ENCODE measurements around the gene TECPR2.

Gene TECPR2

DNA sequence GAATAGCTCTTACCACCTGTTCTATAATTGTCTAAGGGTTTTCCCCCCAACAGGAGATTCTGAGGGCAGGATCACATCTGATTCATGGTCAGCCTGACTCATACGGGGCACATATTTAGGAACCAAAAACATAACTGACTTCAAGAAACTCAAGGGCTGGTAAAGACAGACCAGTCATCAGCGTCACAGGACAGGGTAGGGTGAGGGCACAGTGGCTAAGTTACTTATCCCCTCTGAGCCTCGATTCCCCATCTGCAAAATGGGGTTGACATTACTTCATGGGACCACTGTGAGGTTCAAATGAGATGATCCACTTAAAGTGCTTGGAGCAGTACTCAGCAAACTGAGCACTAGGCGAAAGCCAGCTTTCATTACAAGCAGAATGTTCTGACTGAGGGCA lies 657 bp upstream of the TECPR2 start:
- peak; percentile 63 for DNase-seq (ENCODE audit: low spot score)
- TF ChIP-seq, protein P1, sequence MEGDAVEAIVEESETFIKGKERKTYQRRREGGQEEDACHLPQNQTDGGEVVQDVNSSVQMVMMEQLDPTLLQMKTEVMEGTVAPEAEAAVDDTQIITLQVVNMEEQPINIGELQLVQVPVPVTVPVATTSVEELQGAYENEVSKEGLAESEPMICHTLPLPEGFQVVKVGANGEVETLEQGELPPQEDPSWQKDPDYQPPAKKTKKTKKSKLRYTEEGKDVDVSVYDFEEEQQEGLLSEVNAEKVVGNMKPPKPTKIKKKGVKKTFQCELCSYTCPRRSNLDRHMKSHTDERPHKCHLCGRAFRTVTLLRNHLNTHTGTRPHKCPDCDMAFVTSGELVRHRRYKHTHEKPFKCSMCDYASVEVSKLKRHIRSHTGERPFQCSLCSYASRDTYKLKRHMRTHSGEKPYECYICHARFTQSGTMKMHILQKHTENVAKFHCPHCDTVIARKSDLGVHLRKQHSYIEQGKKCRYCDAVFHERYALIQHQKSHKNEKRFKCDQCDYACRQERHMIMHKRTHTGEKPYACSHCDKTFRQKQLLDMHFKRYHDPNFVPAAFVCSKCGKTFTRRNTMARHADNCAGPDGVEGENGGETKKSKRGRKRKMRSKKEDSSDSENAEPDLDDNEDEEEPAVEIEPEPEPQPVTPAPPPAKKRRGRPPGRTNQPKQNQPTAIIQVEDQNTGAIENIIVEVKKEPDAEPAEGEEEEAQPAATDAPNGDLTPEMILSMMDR (IDR thresholded peaks at IDR 0.05; ENCODE audit: extremely low read depth, missing control alignments) = no peak

DNA sequence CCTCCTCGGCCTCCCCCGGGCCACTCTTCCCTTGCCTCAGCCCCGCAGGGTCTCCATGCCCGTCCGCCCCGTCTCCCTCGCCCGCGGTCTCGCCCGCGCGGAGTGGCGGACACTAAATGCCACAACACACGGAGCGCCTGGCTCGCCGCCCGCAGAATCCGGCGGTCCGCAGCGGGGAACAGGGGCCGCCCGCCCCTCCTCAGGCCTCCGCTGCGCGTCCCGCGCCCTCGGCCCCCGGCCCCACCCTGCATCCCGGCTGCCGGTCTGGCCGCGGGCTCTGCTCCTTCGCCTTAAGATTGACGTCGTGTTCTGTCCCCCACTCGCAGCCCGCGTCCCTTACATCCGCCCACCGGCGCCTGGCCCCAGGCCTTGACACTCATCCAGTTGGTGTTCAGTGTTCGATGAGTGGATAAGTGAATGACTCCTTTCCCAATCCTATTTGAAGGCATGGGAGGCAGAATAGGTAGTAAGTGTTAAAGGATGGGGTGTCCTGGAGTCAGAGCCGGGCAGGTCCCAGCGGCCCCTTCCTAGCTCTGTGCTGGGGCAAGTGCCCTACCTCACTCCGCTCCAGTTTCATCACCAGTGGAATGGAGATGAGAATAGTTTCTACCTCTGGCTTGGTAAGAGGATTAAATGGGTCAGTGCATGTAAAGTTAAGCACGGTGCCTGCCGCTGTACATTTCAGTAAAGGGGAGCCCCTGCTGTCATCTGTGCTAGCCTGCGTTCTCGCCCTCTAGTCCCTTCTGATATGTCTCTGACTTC lies 622 bp downstream of the TECPR2 start:
- no peak for DNase-seq (ENCODE audit: low spot score)
- TF ChIP-seq, protein P1 (IDR thresholded peaks at IDR 0.05; ENCODE audit: extremely low read depth, missing control alignments) = no peak

- TF ChIP-seq, protein P1 (IDR thresholded peaks at IDR 0.05; ENCODE audit: extremely low read depth, missing control alignments) = no peak
- DNase-seq (ENCODE audit: low spot score) = no peak
Observed at GRCh38 chr14:102370305-102370809, 7.6 kb downstream of the TECPR2 start.

DNA sequence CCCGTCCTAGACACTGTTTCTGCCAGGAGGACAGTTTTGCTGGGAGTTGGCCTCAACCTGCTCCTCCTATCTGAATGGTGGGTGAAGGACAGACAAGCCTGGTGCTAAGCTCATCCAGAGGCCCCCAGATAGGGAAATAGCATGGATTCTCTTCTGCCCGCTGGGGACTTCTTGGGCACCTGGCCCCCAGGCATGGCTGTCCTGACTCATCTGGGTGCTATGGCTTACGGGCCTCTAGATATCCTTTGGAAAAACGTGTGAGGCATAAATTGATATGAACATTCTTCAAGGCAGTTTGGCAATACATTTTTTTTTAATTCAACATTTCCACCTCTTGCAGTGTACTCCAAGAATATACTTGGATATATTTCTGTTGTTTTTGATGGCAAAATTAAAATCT lies 8.6 kb downstream of the TECPR2 start:
- DNase-seq (ENCODE audit: low spot score) = no peak
- TF ChIP-seq, protein P1 (IDR thresholded peaks at IDR 0.05; ENCODE audit: extremely low read depth, missing control alignments) = no peak

DNA sequence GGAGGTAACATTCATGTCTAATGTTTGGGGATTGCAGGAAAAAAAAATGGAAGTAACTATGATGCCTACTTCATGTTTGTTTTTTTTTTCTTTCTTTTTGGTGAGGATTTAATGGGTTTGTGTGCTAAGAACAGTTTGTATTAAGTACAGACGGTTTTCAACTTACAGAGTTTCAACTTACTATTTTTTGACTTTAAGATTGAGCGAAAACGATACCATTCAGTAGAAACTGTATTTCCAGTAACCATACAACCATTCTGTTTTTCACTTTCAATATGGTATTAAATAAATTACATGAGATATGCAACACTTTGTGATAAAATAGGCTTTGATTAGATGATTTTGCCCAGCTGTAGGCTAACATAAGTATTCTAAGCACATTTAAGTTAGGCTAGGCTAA lies 10.4 kb downstream of the TECPR2 start:
- DNase-seq (ENCODE audit: low spot score) = no peak
- TF ChIP-seq, protein P1 (IDR thresholded peaks at IDR 0.05; ENCODE audit: extremely low read depth, missing control alignments) = no peak

GRCh38 chr14:102374264-102374663 lies 11.5 kb downstream of the TECPR2 start:
- TF ChIP-seq, protein P1 (IDR thresholded peaks at IDR 0.05; ENCODE audit: extremely low read depth, missing control alignments) = no peak
- no peak for DNase-seq (ENCODE audit: low spot score)

DNA sequence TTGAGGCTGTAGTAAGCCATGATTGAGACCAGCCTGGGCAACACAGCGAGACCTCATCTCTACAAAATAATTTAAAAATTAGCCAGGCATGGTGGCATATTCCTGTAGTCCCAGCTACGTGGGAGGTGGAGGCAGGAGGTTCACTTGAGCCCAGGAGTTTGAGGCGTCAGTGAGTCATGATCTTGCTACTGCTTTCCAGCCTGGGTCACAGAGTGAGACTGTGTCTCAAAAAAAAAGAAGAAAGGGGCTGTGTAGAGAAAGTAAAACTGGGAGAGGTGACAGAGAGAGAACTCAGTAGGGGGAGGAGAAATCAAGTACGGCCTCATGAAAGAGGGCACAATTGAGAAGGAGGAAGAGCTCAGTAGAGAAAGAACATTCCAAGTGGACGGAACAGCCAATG lies 12.4 kb downstream of the TECPR2 start:
- no peak for DNase-seq (ENCODE audit: low spot score)

More for the DNA sequence above, 12.4 kb downstream of the TECPR2 start:
- TF ChIP-seq, protein P1 (IDR thresholded peaks at IDR 0.05; ENCODE audit: extremely low read depth, missing control alignments) = no peak
